Calu3 (cell line): ENCODE data around the gene KITLG. TPM values are rescaled to one million over a fixed set of nuclear protein-coding genes. Genes with fewer than 3 reads are reported as not detected.

Experiments used
- BruUV-seq: library from RNA; stranded (reverse); fragments of 400-500 nt; replicated peaks from 2 replicates; lab custom pipeline; 2021; lab: Mats Ljungman, UMichigan
- CTCF ChIA-PET: fragments of 300-600 bp; sonication (Branson Sonifier 250); formaldehyde crosslinking; loops from one replicate; lab custom pipeline; 2022; ENCODE audit warnings: antibody characterized with exemption; lab: Charles Lee
- DNase-seq: peaks from one replicate; pipeline ENCODE4 v3.0.0; 2022
- H3K27ac Mint-ChIP-seq: one replicate; pipeline ENCODE4 v1.8.0; 2022; ENCODE audit warnings: mixed read lengths; ENCODE audit not compliant: unreplicated experiment
- H3K27me3 Mint-ChIP-seq: one replicate; pipeline ENCODE4 v1.8.0; 2022; ENCODE audit warnings: mixed read lengths; ENCODE audit not compliant: unreplicated experiment
- H3K36me3 Mint-ChIP-seq: one replicate; pipeline ENCODE4 v1.8.0; 2022; ENCODE audit warnings: mild to moderate bottlenecking, moderate library complexity, mixed read lengths; ENCODE audit not compliant: insufficient read depth, unreplicated experiment
- H3K4me1 Mint-ChIP-seq: one replicate; pipeline ENCODE4 v1.8.0; 2022; ENCODE audit warnings: mild to moderate bottlenecking, low read depth, mixed read lengths; ENCODE audit not compliant: unreplicated experiment
- H3K4me3 Mint-ChIP-seq: one replicate; pipeline ENCODE4 v1.8.0; 2022; ENCODE audit warnings: mild to moderate bottlenecking, low read depth, moderate library complexity, mixed read lengths; ENCODE audit not compliant: unreplicated experiment
- H3K9me3 Mint-ChIP-seq: one replicate; pipeline ENCODE4 v1.8.0; 2022; ENCODE audit warnings: low read depth, mixed read lengths; ENCODE audit not compliant: unreplicated experiment
- CTCF ChIP-seq: fragments of 200-600 bp; IDR thresholded peaks from one replicate; pipeline ENCODE4 v1.8.0; 2022; ENCODE audit warnings: antibody characterized with exemption; ENCODE audit not compliant: unreplicated experiment
- intact Hi-C: fragments of 100-400 bp; cut with micrococcal nuclease; formaldehyde crosslinking; loops from one replicate; pipeline ENCODE4 v1.10.0; 2022; ENCODE audit not compliant: unreplicated experiment
- total RNA-seq: library from RNA; stranded (reverse); gene quantifications from 2 replicates; pipeline ENCODE4 v1.2.3, GENCODE V29; 2022

KITLG gene
- total RNA-seq, 1 experiment from 2014 or later, result 29.9 TPM

- CTCF ChIA-PET, result no interaction called here
- DNase-seq, result no peak
- Mint-ChIP-seq H3K27me3 (no peaks in the 10 kb centered on the region), H3K27ac (no peak overlapping the region), H3K9me3 (peaks cover 14% of the 10 kb centered on the region), H3K4me1 (no peaks in the 10 kb centered on the region), H3K4me3 (no peak overlapping the region), H3K36me3 (no peaks in the 10 kb centered on the region)
- no TSS peak for BruUV-seq
- TF ChIP-seq CTCF, result no peak
- intact Hi-C loops, result no loop called here
Measured at GRCh38 chr12:88615490-88615889, 35.2 kb upstream of the KITLG start.

GRCh38 chr12:88604646-88605045 is 24.4 kb upstream of the KITLG start:
- CTCF ChIA-PET, result no interaction called here

GRCh38 chr12:88600272-88600671 is 20.0 kb upstream of the KITLG start:
- CTCF ChIA-PET, result interaction anchor here (0.7 kb wide), 1 partner anchor 217 kb away, joined by 3 read pairs; no protein-coding TSS in a partner anchor
- intact Hi-C loops, result no loop called here
- H3K9me3 Mint-ChIP-seq, result no peaks in the 10 kb centered on the region

More at GRCh38 chr12:88604646-88605045, 24.4 kb upstream of the KITLG start:
- Mint-ChIP-seq H3K9me3 (peaks cover 7% of the 10 kb centered on the region), H3K4me3 (no peak overlapping the region), H3K36me3 (no peaks in the 10 kb centered on the region), H3K27me3 (no peaks in the 10 kb centered on the region), H3K4me1 (no peaks in the 10 kb centered on the region), H3K27ac (no peak overlapping the region)
- no TSS peak for BruUV-seq
- intact Hi-C loops, result no loop called here
- TF ChIP-seq CTCF, result no peak
- no peak for DNase-seq

GRCh38 chr12:88597365-88597764 is 17.1 kb upstream of the KITLG start:
- no peaks in the 10 kb centered on the region for H3K9me3 Mint-ChIP-seq
- no peaks in the 10 kb centered on the region for H3K27me3 Mint-ChIP-seq
- CTCF ChIA-PET, result no interaction called here
- intact Hi-C loops, result no loop called here
- peaks cover 20% of the 10 kb centered on the region for H3K4me1 Mint-ChIP-seq
- no peak for TF ChIP-seq CTCF
- H3K36me3 Mint-ChIP-seq, result no peaks in the 10 kb centered on the region
- no peak overlapping the region for H3K27ac Mint-ChIP-seq
- no peak for DNase-seq
- no TSS peak for BruUV-seq
- H3K4me3 Mint-ChIP-seq, result no peak overlapping the region

More at GRCh38 chr12:88600272-88600671, 20.0 kb upstream of the KITLG start:
- Mint-ChIP-seq H3K27ac (no peak overlapping the region), H3K4me3 (no peak overlapping the region), H3K36me3 (no peaks in the 10 kb centered on the region), H3K27me3 (no peaks in the 10 kb centered on the region), H3K4me1 (peaks cover 8% of the 10 kb centered on the region)
- no peak for DNase-seq
- no TSS peak for BruUV-seq
- TF ChIP-seq CTCF, result no peak
